ENCODE data around the gene TH.

Gene TH

GRCh38 chr11:2174361-2174760, 2.7 kb upstream of the TH start:
- no peak overlapping the region for H3K4me3 ChIP-seq (ENCODE audit: low read depth, low read length)
- no peak for TF ChIP-seq CTCF (IDR thresholded peaks at IDR 0.05; ENCODE audit: low read depth, low read length)

- no peak for TF ChIP-seq CTCF (IDR thresholded peaks at IDR 0.05; ENCODE audit: low read depth, low read length)
- no peak overlapping the region for H3K4me3 ChIP-seq (ENCODE audit: low read depth, low read length)
Observed at GRCh38 chr11:2173761-2174160, 2.1 kb upstream of the TH start.

- no peak overlapping the region for H3K4me3 ChIP-seq (ENCODE audit: low read depth, low read length)
- peak; percentile 48 for TF ChIP-seq CTCF (IDR thresholded peaks at IDR 0.05; ENCODE audit: low read depth, low read length)
Observed at GRCh38 chr11:2173150-2173693, 1.6 kb upstream of the TH start.

GRCh38 chr11:2172676-2173075, 1.1 kb upstream of the TH start:
- no peak overlapping the region for H3K4me3 ChIP-seq (ENCODE audit: low read depth, low read length)
- no peak for TF ChIP-seq CTCF (IDR thresholded peaks at IDR 0.05; ENCODE audit: low read depth, low read length)

- no peak for TF ChIP-seq CTCF (IDR thresholded peaks at IDR 0.05; ENCODE audit: low read depth, low read length)
- no peak overlapping the region for H3K4me3 ChIP-seq (ENCODE audit: low read depth, low read length)
Observed at GRCh38 chr11:2169626-2170570, 1.7 kb downstream of the TH start.

- TF ChIP-seq CTCF (IDR thresholded peaks at IDR 0.05; ENCODE audit: low read depth, low read length) = no peak
- H3K4me3 ChIP-seq (ENCODE audit: low read depth, low read length) = no peak overlapping the region
Observed at GRCh38 chr11:2169005-2169378, 2.6 kb downstream of the TH start.

GRCh38 chr11:2168286-2169004, 3.2 kb downstream of the TH start:
- no peak for TF ChIP-seq CTCF (IDR thresholded peaks at IDR 0.05; ENCODE audit: low read depth, low read length)
- no peak overlapping the region for H3K4me3 ChIP-seq (ENCODE audit: low read depth, low read length)
